ENCODE data around the gene MGAT2.

Gene MGAT2

GRCh38 chr14:49659526-49660455, 39.2 kb downstream of the MGAT2 start:
- DNase-seq = no peak

GRCh38 chr14:49670475-49670874, 49.9 kb downstream of the MGAT2 start:
- DNase-seq = no peak

Measured in SHP77 treated with DMSO at 0.1 percent for 48 hours (cell line).